ENCODE data around the gene FBXO42.
"Not testable (repeated sequence)": the region's sequence is repeated elsewhere in the genome, so short reads cannot be mapped to it uniquely, and the experiment has no call there.

FBXO42 gene

GRCh38 chr1:16218014-16218673 lies 134.1 kb downstream of the FBXO42 start:
- no peak for DNase-seq (ENCODE audit: low spot score)

- peak; percentile 93 for DNase-seq (ENCODE audit: low spot score)
Measured at GRCh38 chr1:16217061-16217785, 135.1 kb downstream of the FBXO42 start.

- peak; percentile 27 for DNase-seq (ENCODE audit: low spot score)
Measured at GRCh38 chr1:16215882-16216753, 136.2 kb downstream of the FBXO42 start.

GRCh38 chr1:16215240-16215639 lies 137.0 kb downstream of the FBXO42 start:
- not testable (repeated sequence) for DNase-seq (ENCODE audit: low spot score)

- not testable (repeated sequence) for DNase-seq (ENCODE audit: low spot score)
Measured at GRCh38 chr1:16213544-16213943, 138.7 kb downstream of the FBXO42 start.

GRCh38 chr1:16213013-16213412 lies 139.3 kb downstream of the FBXO42 start:
- no peak for DNase-seq (ENCODE audit: low spot score)

GRCh38 chr1:16212251-16212961 lies 139.9 kb downstream of the FBXO42 start, which contains the start of gene ARHGEF19:
Gene ARHGEF19 (minus strand): TSS chr1:16212652. CDS start chr1:16209054, 3,598 bp downstream.
- DNase-seq (ENCODE audit: low spot score): no peak

- DNase-seq (ENCODE audit: low spot score): no peak
Measured at GRCh38 chr1:16211824-16212223, 140.5 kb downstream of the FBXO42 start.

GRCh38 chr1:16210581-16210980 lies 141.7 kb downstream of the FBXO42 start:
- DNase-seq (ENCODE audit: low spot score): no peak

GRCh38 chr1:16209847-16210407 lies 142.4 kb downstream of the FBXO42 start:
- no peak for DNase-seq (ENCODE audit: low spot score)

- no peak for DNase-seq (ENCODE audit: low spot score)
Measured at GRCh38 chr1:16209132-16209846, 143.0 kb downstream of the FBXO42 start.

- peak; percentile 66 for DNase-seq (ENCODE audit: low spot score)
Measured at GRCh38 chr1:16208270-16208987, 143.9 kb downstream of the FBXO42 start.

- no peak for DNase-seq (ENCODE audit: low spot score)
Measured at GRCh38 chr1:16207318-16208269, 144.7 kb downstream of the FBXO42 start.

GRCh38 chr1:16206547-16207317 lies 145.5 kb downstream of the FBXO42 start:
- peak; percentile 98 for DNase-seq (ENCODE audit: low spot score)

- no peak for DNase-seq (ENCODE audit: low spot score)
Measured at GRCh38 chr1:16205891-16206546, 146.3 kb downstream of the FBXO42 start.

GRCh38 chr1:16205334-16205671 lies 147.0 kb downstream of the FBXO42 start:
- no peak for DNase-seq (ENCODE audit: low spot score)

- DNase-seq (ENCODE audit: low spot score): no peak
Measured at GRCh38 chr1:16204634-16205333, 147.5 kb downstream of the FBXO42 start.
